SW480 (cell line): ENCODE measurements around the gene USP30.

ENCODE experiments used
- DNase-seq: peaks from one replicate; pipeline ENCODE4 v3.0.0-alpha.2; 2016; ENCODE audit warnings: low spot score

Gene USP30

GRCh38 chr12:109126784-109127183 lies 74.4 kb downstream of the USP30 start:
- DNase-seq: no peak

GRCh38 chr12:109127533-109128242 lies 75.3 kb downstream of the USP30 start:
- no peak for DNase-seq

GRCh38 chr12:109130297-109131153 lies 78.1 kb downstream of the USP30 start:
- DNase-seq: no peak

GRCh38 chr12:109131154-109132050 lies 79.0 kb downstream of the USP30 start:
- peak; percentile 44 for DNase-seq

GRCh38 chr12:109134186-109134917 lies 82.0 kb downstream of the USP30 start:
- no peak for DNase-seq

GRCh38 chr12:109137055-109137454 lies 84.7 kb downstream of the USP30 start:
- DNase-seq: no peak
